Esophagus muscularis mucosa (tissue), 4 donors: ENCODE results near the gene VKORC1. TPM values are rescaled to one million over a fixed set of nuclear protein-coding genes. Genes with fewer than 3 reads are reported as not detected.

ENCODE experiments used
- DNase-seq: peaks from one replicate; pipeline ENCODE4 v3.0.0-alpha.2; 2017; ENCODE audit errors: extremely low spot score
- H3K27ac ChIP-seq, 4 donors: fragments of 200-600 bp; sonication (generic); replicated peaks in 1 of 4; 1 replicate in 3 of 4; 2 replicates in 1 of 4; pipeline ENCODE4 v1.5.1; 2016 to 2019; ENCODE audit warnings: mild to moderate bottlenecking in 1 of 4
- H3K27me3 ChIP-seq, 4 donors: fragments of 200-600 bp; sonication (generic); one replicate each; pipeline versions ENCODE4 v1.5.1 to v1.6.0; 2016 to 2019
- H3K36me3 ChIP-seq, 4 donors: fragments of 200-600 bp; sonication (generic); one replicate each; pipeline ENCODE4 v1.5.1; 2016 to 2019
- H3K4me1 ChIP-seq, 4 donors: fragments of 200-600 bp; sonication (generic); one replicate each; pipeline ENCODE4 v1.5.1; 2016 to 2019
- H3K4me3 ChIP-seq, 4 donors: fragments of 200-600 bp; sonication (generic); 1 replicate in 2 of 4; 2 replicates in 2 of 4; pipeline ENCODE4 v1.5.1; 2016 to 2019; ENCODE audit warnings: mild to moderate bottlenecking in 4 of 4, moderate library complexity in 1 of 4
- H3K9me3 ChIP-seq, 4 donors: fragments of 200-600 bp; sonication (generic); 1 replicate in 3 of 4; 2 replicates in 1 of 4; pipeline ENCODE4 v1.5.1; 2016 to 2019
- CTCF ChIP-seq, 3 experiments: fragments of 200-600 bp in 2 of 3; fragments of 450-650 bp in 1 of 3; sonication (generic) in 2 of 3; IDR thresholded peaks; one replicate each; pipeline ENCODE4 v1.5.1; 2017 to 2019; ENCODE audit warnings: antibody characterized with exemption in 3 of 3, mild to moderate bottlenecking in 2 of 3, moderate library complexity in 1 of 3
- EP300 ChIP-seq: sonication (generic); formaldehyde crosslinking; IDR thresholded peaks from one replicate; pipeline ENCODE4 v1.6.1; 2017; ENCODE audit warnings: antibody characterized with exemption
- POLR2A ChIP-seq: fragments of 450-650 bp; IDR thresholded peaks from one replicate; pipeline ENCODE4 v1.6.1; 2017; ENCODE audit warnings: antibody characterized with exemption, moderate library complexity, mild to moderate bottlenecking, low read depth
- POLR2AphosphoS5 ChIP-seq, 2 donors: sonication (generic); formaldehyde crosslinking; IDR thresholded peaks; one replicate each; pipeline ENCODE4 v1.6.1; 2017; ENCODE audit warnings: antibody characterized with exemption in 2 of 2
- WGBS: methylation state at CpG from one replicate; pipeline ENCODE4 v1.1.5; 2018; 5-methylcytosine and 5-hydroxymethylcytosine counted together
- intact Hi-C: fragments of 100-400 bp; cut with DNase I; formaldehyde crosslinking; loops from one replicate; pipeline ENCODE4 v1.15.1; 2023
- total RNA-seq, 4 donors: library from RNA; depleted of rRNA; stranded (reverse); fragments of >200 nt; gene quantifications; one replicate each; pipeline versions ENCODE4 v1.1.0 to v1.2.1, GENCODE V29; 2016

The VKORC1 gene
- total RNA-seq, 4 donors from 2014 or later, result 81.4 to 122 (median 108) TPM

DNA sequence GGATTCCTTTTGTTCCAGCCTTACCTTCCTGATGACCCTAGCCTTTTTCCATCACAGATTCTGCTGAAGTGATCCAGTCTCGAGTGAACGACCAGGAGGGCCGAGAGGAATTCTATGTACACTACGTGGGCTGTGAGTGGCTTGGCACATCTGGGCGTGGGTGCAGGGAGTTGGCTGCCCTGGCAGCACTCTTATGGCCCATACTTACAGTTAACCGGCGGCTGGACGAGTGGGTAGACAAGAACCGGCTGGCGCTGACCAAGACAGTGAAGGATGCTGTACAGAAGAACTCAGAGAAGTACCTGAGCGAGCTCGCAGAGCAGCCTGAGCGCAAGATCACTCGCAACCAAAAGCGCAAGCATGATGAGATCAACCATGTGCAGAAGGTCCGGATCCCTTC is 25.5 kb upstream of the VKORC1 start:
- peaks cover 33 to 64% (median 55%) of the 10 kb centered on the region in 4 donors for H3K36me3 ChIP-seq
- DNase-seq, result no peak
- no peaks in the 10 kb centered on the region for H3K9me3 ChIP-seq
- no peak for TF ChIP-seq POLR2A
- no peak for TF ChIP-seq EP300
- TF ChIP-seq CTCF (IDR thresholded peaks at IDR 0.05), result no peak
- TF ChIP-seq POLR2AphosphoS5 (IDR thresholded peaks at IDR 0.05), result no peak
- H3K4me3 ChIP-seq, result no peak overlapping the region
- peak overlapping the region; percentile 93 to 99 (median 96) for H3K27ac ChIP-seq
- H3K27me3 ChIP-seq, result no peaks in the 10 kb centered on the region
- intact Hi-C loops, result no loop called here
- 90% methylated on average over 16 of the region's 16 CpGs for WGBS
- H3K4me1 ChIP-seq, result peaks cover 23 to 30% (median 27%) of the 10 kb centered on the region in 4 donors

DNA sequence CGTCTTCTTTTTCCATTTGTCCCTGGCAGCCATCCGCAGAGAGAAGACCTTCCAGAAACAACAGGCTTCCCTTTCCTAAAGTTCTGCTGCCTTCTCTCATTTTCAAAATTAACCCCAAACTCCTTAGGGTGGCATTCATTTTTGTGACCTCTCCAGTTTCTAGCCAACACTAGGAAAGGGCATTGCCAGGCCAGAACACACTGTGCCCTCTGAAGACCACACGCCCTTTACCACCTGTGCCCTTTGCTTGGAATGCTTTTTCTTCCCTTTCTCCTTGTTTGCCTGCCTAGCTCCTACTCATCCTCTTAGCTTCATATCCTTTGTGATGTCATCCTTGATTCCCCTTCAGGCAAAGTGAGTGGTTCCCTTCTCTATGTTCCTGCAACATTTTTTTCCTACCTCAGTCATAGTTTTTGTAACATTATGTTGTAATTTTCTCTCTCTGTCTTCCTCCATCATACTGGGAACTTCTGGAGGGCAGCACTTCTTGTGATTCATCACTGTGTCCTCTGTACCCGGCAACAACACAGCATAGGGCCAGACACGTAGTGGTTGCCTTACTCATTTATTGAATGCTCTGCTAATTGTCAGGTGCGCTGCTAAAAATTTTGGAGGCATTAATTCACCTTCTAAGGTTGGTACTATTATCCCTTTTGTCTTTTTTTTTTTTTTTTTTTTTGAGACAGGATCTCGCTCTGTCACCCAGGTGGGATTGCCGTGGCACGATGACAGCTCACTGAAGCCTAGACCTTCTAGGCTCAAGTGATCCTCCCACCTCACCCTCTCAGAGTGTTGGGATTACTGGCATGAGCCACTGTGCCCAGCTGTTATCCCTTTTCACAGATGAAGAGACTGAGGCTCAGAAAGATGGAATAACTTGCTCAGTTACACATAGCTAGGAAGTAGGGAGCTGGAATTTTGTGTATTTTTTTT is 23.9 kb upstream of the VKORC1 start:
- H3K4me1 ChIP-seq, result peaks cover 24 to 32% (median 29%) of the 10 kb centered on the region in 4 donors
- H3K9me3 ChIP-seq, result no peaks in the 10 kb centered on the region
- TF ChIP-seq POLR2AphosphoS5 (IDR thresholded peaks at IDR 0.05) (peak in 1 of 2 donors; percentile 1), EP300 (peak; percentile 5), POLR2A (no peak), CTCF (IDR thresholded peaks at IDR 0.05) (no peak)
- intact Hi-C loops, result no loop called here
- no peak for DNase-seq
- H3K27me3 ChIP-seq, result no peaks in the 10 kb centered on the region
- 53% methylated on average over 9 of the region's 9 CpGs for WGBS
- H3K36me3 ChIP-seq, result peaks cover 26 to 48% (median 42%) of the 10 kb centered on the region in 4 donors
- peak overlapping the region; percentile 93 to 99 (median 96) for H3K27ac ChIP-seq
- H3K4me3 ChIP-seq, result peak overlapping the region; percentile 79 to 81 (median 80)

- peak within 1 kb of the TSS; percentile 93 to 99 (median 96) for H3K27ac ChIP-seq
- WGBS, result 2% methylated on average over 33 of the region's 68 CpGs
- peak; percentile 100 for DNase-seq
- peaks cover 24 to 39% (median 38%) of the 10 kb centered on the region in 4 donors for H3K4me1 ChIP-seq
- intact Hi-C loops, result no loop called here
- H3K36me3 ChIP-seq, result peaks cover 26 to 44% (median 39%) of the 10 kb centered on the region in 4 donors
- H3K27me3 ChIP-seq, result no peaks in the 10 kb centered on the region
- peak within 1 kb of the TSS; percentile 79 to 81 (median 80) for H3K4me3 ChIP-seq
- TF ChIP-seq CTCF (IDR thresholded peaks at IDR 0.05) (no peak), POLR2A (peak; percentile 84), EP300 (no peak), POLR2AphosphoS5 (IDR thresholded peaks at IDR 0.05) (peak; percentile 92 to 98)
- H3K9me3 ChIP-seq, result no peaks in the 10 kb centered on the region
Measured at GRCh38 chr16:31117384-31118222, 23.0 kb upstream of the VKORC1 start, which contains the start of gene KAT8. Gene KAT8, plus strand, starts transcription at chr16:31117664. Its CDS starts 18 bp downstream, at chr16:31117682.

DNA sequence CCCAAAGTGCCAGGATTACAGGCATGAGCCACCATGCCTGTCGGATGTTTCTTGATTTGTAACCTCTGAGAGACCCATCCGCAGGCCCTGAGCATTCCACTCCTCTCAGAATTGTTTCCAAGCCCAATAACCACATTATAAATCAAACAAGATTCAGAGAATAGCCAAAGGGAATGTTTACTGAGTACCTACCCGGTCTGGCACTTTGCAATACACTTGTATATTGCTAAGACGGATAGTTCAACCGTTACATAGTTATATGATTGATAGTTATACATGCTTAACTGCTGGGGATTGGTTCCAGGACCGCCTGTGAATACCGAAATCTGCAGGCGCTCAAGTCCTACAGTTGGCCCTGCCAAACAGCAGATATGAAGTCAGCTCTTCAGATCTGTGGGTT is 19.9 kb upstream of the VKORC1 start:
- DNase-seq, result no peak
- 71% methylated on average over 8 of the region's 8 CpGs for WGBS
- Histone ChIP-seq H3K9me3 (no peaks in the 10 kb centered on the region), H3K36me3 (peaks cover 25 to 44% (median 40%) of the 10 kb centered on the region in 4 donors), H3K4me1 (peaks cover 28 to 45% (median 36%) of the 10 kb centered on the region in 4 donors), H3K4me3 (no peak overlapping the region), H3K27me3 (no peaks in the 10 kb centered on the region), H3K27ac (peak overlapping the region in 3 of 4 donors; percentile 0 to 35 (median 32))
- intact Hi-C loops, result no loop called here
- TF ChIP-seq EP300, result no peak
- TF ChIP-seq POLR2A, result no peak
- no peak for TF ChIP-seq POLR2AphosphoS5 (IDR thresholded peaks at IDR 0.05)
- TF ChIP-seq CTCF (IDR thresholded peaks at IDR 0.05), result no peak
